LNCaP clone FGC (cell line): ENCODE measurements around the gene LBHD1.

Experiments used
- DNase-seq: peaks from one replicate; pipeline ENCODE4 v3.0.0-alpha.2; 2011; ENCODE audit warnings: low read depth
- H3K4me3 ChIP-seq: 2 replicates; pipeline ENCODE4 v1.5.1; 2011; ENCODE audit warnings: mild to moderate bottlenecking, low read depth, low read length, control low read depth
- CTCF ChIP-seq: IDR thresholded peaks from 2 replicates; pipeline ENCODE4 v1.5.1; 2012; ENCODE audit warnings: mild to moderate bottlenecking; ENCODE audit not compliant: control insufficient read depth, insufficient read depth; ENCODE audit errors: extremely low read depth

Gene LBHD1

GRCh38 chr11:62613291-62613778 lies 58.7 kb downstream of the LBHD1 start:
- DNase-seq = no peak
- peak overlapping the region; percentile 66; the same call in 1 of the 2 replicates for H3K4me3 ChIP-seq
- TF ChIP-seq CTCF = no peak
